ENCODE data around the gene STEAP3.
A peak's percentile ranks its signal among the peaks of the same experiment; 100 is the strongest.

Gene STEAP3

DNA sequence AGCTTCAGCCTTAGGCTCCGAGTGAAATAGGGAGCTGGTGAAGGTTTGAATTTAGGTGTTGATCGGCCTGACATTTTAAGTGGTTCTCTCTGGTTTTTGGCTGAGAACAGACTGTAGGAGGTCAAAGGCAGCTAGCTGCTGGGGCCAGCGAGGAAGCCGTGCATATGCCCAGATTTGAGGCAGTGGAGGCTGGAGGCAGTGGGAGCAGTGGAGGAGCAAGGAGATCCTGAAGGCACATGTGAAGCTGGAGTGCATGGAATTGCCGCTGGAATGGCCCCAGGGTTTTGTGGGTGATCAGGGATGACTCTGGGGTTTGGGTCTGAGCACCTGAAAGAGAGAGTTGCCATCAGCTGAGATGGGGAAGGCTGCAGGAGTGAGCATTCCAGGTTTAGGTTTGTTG is 25.1 kb downstream of the STEAP3 start:
- DNase-seq, result no peak

DNA sequence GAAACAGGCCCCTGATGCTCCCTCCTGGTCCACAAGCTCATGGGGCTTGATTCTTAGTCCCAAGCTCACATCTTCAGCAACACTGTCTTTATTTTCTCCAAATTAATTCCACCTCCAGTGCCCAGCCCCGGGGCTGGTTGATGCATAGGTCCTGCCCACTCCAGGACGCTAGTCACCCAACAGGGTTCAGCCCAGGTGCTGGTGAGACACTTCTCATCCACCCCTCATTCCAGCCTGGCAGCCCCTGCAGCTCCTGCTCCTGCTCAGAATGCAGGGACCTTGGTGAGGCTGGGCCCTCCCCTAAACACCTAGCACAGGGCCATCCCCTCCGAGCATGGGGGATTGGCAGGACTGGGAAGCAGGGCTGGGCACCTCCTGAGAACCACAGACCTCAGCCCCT is 25.7 kb downstream of the STEAP3 start:
- no peak for DNase-seq

DNA sequence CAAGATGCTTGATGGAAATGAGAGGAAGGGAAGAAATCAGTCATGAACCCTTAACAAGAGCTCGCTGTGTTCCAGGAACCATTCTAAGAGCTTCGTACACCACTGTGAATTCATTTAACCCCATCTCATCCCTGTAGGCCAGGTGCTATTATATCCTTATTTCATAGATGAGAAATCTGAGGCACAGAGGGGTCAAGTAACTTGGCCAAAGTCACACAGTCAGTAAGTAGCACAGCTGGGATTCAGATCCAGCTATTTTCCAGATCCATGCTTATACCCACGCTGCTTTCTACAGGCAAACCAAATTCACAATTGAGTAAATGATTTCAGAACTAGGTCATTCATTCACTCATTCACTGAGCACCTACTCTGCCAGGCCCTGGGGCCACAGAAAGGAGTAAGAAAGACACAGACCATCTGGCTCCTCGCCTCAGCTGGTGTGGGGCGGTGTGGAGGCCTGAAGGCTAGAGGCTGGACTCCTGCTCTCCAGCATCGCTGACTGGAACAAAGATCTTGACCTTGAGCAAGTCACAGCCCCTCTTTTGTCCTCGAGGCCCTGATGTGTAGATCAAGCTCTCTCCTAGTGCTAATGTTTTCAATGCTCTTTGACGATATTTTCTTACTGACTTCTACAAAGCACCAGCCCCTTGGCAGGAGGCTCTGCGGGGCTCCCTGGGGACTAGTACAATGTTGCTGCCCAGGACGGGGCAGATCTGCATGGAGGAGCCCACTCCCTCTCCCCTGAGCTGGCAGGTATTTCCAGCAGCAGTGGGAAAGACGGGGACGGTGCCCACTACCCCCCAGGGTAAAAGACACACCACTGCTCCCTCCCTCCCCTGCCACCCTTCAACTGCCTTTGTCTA is 26.5 kb downstream of the STEAP3 start:
- no peak for DNase-seq

DNA sequence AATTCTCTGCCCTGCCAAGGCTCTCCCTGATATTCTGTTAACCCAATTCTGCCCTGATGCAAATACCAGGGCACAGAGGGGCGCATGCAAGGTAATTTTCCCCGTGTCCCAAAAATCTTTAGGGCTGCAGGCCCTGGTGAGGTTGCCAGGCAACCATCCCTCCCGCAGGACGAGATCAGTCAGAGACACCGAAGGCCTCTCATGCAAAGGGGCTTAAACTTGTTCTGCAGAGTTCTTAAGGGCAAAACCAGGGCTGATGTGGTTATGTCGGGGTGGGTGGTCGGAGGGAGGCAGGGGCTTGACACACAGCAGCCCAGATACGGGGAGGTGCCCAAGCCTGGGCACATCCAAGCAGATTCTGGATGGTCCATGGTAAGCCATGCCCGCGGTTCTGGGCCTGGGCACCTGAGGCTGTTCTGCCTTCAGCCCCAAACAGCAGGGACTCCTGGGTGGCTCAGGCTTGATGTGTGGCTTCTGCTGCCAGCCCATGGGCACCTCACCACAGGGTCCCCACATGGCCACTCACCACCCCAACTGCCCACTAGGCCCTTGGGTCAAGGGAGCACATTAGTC is 27.2 kb downstream of the STEAP3 start:
- no peak for DNase-seq

DNA sequence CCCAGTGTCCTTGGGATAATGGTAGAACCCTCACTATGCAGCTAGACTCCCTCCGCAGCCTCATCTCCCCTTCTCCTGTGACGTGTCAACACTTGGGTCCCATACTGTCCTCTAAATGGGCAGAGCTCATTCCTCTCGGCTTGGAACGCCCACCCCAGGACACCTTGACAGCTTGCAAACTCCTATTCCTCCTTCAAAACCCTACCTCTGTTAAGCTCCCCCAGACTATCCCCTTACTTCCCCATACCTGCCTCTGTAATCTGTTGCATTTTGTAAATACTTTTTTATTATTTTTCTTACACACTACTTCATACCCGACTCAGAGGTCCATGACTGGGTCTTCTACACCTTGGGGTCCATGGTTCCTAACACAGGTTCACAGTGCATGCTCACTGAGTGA is 28.0 kb downstream of the STEAP3 start:
- DNase-seq, result no peak

DNA sequence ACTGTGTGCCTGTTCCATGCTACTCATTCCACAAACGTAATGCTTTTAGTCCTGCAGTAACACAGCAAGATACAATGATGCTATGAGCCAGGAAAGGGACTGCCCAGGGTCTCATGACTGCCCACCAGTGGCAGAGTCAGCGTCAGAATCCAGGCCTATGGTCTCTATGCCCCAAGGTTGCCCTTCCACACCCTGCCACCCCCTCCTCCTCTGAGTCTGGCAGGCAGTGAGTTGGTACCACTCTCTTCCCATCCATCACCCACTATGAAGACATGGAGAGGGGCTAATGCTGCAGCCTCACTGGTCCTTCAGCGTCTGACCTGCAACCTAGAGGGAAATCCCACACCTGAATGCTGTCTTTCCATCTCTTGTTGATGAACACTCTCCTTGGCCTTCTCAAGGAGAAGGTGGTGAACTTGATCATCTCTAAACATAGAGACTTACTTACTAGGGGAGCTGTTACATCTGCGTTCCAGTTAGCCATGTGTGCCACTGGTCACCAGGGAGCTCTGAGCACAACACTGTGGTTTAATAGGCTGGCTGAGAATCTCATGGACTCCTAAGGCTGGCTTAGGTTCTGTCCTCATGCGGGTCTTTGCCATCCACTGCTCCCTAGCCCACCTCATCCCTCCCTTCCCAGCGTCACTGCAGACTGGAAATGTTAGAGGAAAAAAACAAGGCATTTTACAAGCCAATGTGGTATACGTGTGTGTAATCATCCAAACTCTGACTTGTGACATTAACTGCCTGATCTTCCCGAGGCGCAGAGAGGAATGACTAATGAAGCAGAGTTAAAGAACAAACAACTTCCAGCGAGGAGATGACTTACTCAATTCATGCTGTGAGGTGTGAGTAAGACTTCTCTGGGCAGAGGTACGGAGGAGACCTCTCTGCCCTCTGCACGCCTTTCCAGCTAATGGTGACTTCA is 28.8 kb downstream of the STEAP3 start:
- DNase-seq, result no peak

DNA sequence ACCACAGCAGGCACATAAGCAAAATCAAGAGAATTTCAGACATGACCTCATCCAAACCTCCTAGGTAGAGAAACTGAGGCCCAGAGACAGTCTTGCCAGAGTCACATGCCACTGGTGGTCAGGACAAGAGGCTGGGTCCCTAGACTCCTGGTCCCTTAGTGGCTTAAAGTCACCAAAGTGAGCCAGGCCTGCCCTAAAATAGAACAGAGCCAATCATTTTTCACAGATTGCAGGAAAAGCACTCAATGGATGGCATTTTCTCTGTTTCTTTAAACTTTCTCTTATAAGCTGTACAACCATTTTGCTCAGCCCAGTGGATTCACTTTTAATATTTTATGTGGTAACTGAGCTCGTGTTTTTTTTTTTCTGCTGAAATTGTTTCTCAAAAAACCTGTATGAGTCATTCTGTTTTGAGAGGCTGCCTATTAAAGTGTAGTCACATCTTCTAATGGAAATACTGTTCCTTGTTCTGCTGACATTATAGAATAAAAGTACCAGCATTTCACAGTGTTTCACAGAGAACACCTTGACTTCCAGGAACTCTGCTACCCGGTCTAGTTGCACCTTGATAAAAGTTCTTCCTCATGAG is 29.6 kb downstream of the STEAP3 start:
- DNase-seq, result no peak

DNA sequence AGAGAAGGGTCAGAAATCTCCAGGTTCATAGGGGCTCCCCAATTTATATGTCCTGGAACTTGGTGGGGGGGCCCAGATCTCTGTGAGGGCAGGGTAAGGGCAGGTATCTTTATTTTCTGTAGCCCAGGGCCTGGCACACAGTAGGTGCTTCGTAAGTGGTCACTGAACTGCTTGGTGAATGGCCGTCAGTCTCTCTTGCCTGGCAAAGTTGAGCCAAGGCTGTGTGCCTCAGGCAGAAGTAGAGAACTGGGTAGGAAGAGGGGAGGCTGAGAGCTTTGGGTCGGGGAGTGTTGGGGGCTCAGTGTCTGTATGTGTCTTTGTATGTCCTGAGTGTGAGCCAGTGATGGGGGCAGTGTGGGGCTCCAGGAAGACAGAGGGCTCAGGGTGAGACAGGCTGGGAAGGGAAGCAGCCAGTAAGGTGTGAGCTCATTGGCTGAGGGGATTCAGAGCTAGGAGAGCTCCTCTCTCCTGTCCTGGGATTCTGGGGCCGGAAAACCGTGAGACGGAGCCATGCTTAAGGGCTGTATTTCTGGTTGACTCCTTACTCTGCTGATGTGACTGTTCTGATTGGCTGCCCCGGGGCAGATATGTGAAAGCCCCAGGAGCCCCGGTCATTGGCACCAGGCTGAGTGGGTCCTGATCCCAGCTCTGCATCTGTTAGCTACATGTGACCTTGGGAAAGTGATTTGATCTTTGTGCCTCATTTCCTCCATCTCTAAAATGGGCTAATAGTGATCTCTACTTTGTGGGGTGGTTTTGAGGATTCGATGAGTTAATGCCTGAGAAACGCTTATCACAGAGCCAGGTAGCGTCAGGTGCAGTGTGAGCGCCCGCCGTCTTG is 30.3 kb downstream of the STEAP3 start:
- DNase-seq, result no peak

DNA sequence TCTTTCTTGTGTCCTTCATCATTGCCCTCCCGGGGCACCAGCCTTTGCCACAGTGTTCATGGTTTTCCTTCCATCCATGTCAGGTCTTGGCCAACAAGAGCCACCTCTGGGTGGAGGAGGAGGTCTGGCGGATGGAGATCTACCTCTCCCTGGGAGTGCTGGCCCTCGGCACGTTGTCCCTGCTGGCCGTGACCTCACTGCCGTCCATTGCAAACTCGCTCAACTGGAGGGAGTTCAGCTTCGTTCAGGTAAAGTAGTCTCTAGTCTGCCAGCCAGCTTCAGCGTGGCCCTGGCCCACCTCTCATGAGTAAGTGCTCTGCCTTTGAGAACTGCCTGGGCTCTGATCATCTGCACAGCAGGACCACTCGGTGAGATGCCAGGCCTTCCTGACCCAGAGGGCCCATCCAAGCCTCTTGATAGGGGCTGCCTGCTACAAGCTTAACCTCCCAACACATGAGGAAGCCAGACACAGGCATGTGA is 31.0 kb downstream of the STEAP3 start:
- DNase-seq, result no peak

GRCh38 chr2:119255760-119256581 is 32.3 kb downstream of the STEAP3 start:
- DNase-seq, result no peak

DNA sequence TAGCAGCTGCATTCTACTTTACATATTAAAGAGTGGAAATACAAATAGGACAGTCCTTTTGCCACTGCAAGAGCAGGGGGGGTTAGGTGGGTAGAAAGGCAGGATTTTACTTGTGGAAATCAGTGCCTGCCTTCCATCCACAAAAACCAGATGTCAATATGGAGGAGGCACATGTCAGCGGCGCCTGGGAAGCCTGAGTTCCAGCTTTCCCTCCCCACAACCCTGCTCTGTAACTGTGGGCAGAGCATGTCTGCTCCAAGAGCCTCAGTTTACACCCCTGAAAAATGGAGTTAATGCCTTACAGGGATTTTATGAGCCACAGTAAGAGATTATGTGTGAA is 32.9 kb downstream of the STEAP3 start:
- DNase-seq, result no peak

GRCh38 chr2:119257198-119257597 is 33.6 kb downstream of the STEAP3 start:
- DNase-seq, result no peak

GRCh38 chr2:119259296-119259860 is 35.7 kb downstream of the STEAP3 start:
- no peak for DNase-seq

- no peak for DNase-seq
Observed at GRCh38 chr2:119260646-119261492, 37.2 kb downstream of the STEAP3 start.

DNA sequence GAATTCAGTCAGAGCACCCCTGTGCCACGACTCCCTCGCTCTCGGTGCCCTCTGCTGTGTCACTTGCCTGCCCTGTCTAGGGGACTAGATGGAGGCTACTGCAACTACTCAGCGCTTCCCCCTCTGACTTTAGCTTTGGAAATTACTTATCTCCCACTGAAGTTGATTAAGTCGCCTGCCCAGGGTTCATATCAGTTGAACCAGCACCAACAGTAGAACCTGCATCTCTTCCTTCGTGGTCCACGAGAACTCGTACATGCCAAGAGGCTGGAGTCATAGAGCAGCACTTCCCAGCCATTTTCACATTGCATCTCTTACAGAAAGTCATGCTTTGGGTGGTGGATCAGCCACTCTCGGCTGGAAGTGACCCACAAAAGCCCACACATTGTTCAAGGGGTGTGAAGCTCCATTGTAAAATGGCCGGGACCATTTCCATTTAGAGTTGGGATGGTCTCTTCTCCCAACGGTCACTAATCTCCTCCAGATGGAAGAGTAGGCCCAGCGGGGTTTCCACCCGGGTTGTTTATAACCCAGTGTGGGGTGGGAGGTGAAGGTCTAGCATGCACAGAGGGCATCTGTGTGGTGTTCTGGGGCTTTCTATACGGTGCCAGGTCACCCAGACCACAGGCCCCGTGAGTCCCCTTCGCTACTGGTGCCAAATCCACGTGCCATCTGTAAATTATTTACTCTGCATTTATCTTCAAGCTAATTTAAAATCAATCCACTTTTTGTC is 38.0 kb downstream of the STEAP3 start:
- DNase-seq, result no peak

DNA sequence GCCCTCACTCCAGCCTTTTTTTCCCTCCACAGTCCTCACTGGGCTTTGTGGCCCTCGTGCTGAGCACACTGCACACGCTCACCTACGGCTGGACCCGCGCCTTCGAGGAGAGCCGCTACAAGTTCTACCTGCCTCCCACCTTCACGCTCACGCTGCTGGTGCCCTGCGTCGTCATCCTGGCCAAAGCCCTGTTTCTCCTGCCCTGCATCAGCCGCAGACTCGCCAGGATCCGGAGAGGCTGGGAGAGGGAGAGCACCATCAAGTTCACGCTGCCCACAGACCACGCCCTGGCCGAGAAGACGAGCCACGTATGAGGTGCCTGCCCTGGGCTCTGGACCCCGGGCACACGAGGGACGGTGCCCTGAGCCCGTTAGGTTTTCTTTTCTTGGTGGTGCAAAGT is 39.4 kb downstream of the STEAP3 start:
- no peak for DNase-seq

GRCh38 chr2:119263656-119264055 is 40.0 kb downstream of the STEAP3 start:
- no peak for DNase-seq

GRCh38 chr2:119264781-119265692 is 41.4 kb downstream of the STEAP3 start:
- peak in 2 of 6 experiments; percentile 1 to 4 for DNase-seq
